Measurements from ENCODE around the gene RRP9.
"Not testable (repeated sequence)": the region's sequence is repeated elsewhere in the genome, so short reads cannot be mapped to it uniquely, and the experiment has no call there.

RRP9 gene

GRCh38 chr3:51916418-51916817 is 25.3 kb downstream of the RRP9 start:
- no peak for DNase-seq (ENCODE audit: extremely low read depth in 1 of 2, low read depth in 1 of 2)

GRCh38 chr3:51908026-51908425 is 33.7 kb downstream of the RRP9 start:
- DNase-seq (ENCODE audit: extremely low read depth in 1 of 2, low read depth in 1 of 2), result no peak

- no peak for DNase-seq (ENCODE audit: extremely low read depth in 1 of 2, low read depth in 1 of 2)
Measured at GRCh38 chr3:51904034-51904823, 37.5 kb downstream of the RRP9 start.

- not testable (repeated sequence) for DNase-seq (ENCODE audit: extremely low read depth in 1 of 2, low read depth in 1 of 2)
Measured at GRCh38 chr3:51902361-51902760, 39.3 kb downstream of the RRP9 start.

- DNase-seq (ENCODE audit: extremely low read depth in 1 of 2, low read depth in 1 of 2), result not testable (repeated sequence)
Measured at GRCh38 chr3:51900043-51900442, 41.7 kb downstream of the RRP9 start.

GRCh38 chr3:51897391-51897790 is 44.3 kb downstream of the RRP9 start:
- DNase-seq (ENCODE audit: extremely low read depth in 1 of 2, low read depth in 1 of 2), result no peak

GRCh38 chr3:51896607-51897305 is 44.9 kb downstream of the RRP9 start:
- no peak for DNase-seq (ENCODE audit: extremely low read depth in 1 of 2, low read depth in 1 of 2)

GRCh38 chr3:51894939-51895338 is 46.8 kb downstream of the RRP9 start:
- no peak for DNase-seq (ENCODE audit: extremely low read depth in 1 of 2, low read depth in 1 of 2)

- DNase-seq (ENCODE audit: extremely low read depth in 1 of 2, low read depth in 1 of 2), result no peak
Measured at GRCh38 chr3:51894391-51894790, 47.3 kb downstream of the RRP9 start.

- DNase-seq (ENCODE audit: extremely low read depth in 1 of 2, low read depth in 1 of 2), result no peak
Measured at GRCh38 chr3:51891242-51892039, 50.3 kb downstream of the RRP9 start.

GRCh38 chr3:51888463-51889105 is 53.1 kb downstream of the RRP9 start:
- DNase-seq (ENCODE audit: extremely low read depth in 1 of 2, low read depth in 1 of 2), result no peak

- DNase-seq (ENCODE audit: extremely low read depth in 1 of 2, low read depth in 1 of 2), result no peak
Measured at GRCh38 chr3:51887620-51888019, 54.1 kb downstream of the RRP9 start.

GRCh38 chr3:51886447-51886846 is 55.3 kb downstream of the RRP9 start:
- no peak for DNase-seq (ENCODE audit: extremely low read depth in 1 of 2, low read depth in 1 of 2)
